GM23338 (cell line): ENCODE data around the gene DEPDC5. TPM values are rescaled to one million over a fixed set of nuclear protein-coding genes. Genes with fewer than 3 reads are reported as not detected.

Source experiments
- ATAC-seq: fragments of 200-7000 bp; cut with Tn5 transposase; 3 replicates; pipeline ENCODE4 v1.9.1; 2020
- DNase-seq: peaks from one replicate; pipeline ENCODE4 v3.0.0-alpha.2; 2015; ENCODE audit warnings: low spot score
- H2AFZ ChIP-seq: fragments of 200-600 bp; sonication (generic); 2 replicates; pipeline ENCODE4 v1.8.0; 2016; ENCODE audit warnings: antibody characterized with exemption, mild to moderate bottlenecking, moderate library complexity
- H3F3A ChIP-seq: fragments of 200-600 bp; sonication (generic); replicated peaks from 2 replicates; pipeline ENCODE4 v1.8.0; 2017; ENCODE audit warnings: antibody characterized with exemption, mixed run types, low read depth
- H3K27ac ChIP-seq: fragments of 200-600 bp; sonication (generic); 2 replicates; pipeline ENCODE4 v1.6.1; 2016; ENCODE audit warnings: low read depth
- H3K27me3 ChIP-seq: fragments of 200-600 bp; sonication (generic); 2 replicates; pipeline ENCODE4 v1.8.0; 2016; ENCODE audit warnings: mild to moderate bottlenecking, mixed run types, moderate library complexity; ENCODE audit not compliant: insufficient read depth
- H3K36me3 ChIP-seq: fragments of 200-600 bp; sonication (generic); 2 replicates; pipeline ENCODE4 v1.8.0; 2016; ENCODE audit warnings: mild to moderate bottlenecking; ENCODE audit not compliant: insufficient read depth
- H3K4me1 ChIP-seq: fragments of 200-600 bp; sonication (generic); 2 replicates; pipeline ENCODE4 v1.8.0; 2016; ENCODE audit warnings: mild to moderate bottlenecking, moderate library complexity; ENCODE audit not compliant: insufficient read depth
- H3K4me2 ChIP-seq: fragments of 200-600 bp; sonication (generic); 2 replicates; pipeline ENCODE4 v1.7.1; 2017; ENCODE audit warnings: mixed run types
- H3K4me3 ChIP-seq: fragments of 200-600 bp; sonication (generic); 2 replicates; pipeline ENCODE4 v1.6.1; 2016; ENCODE audit warnings: mixed run types
- H3K79me2 ChIP-seq: fragments of 200-600 bp; sonication (generic); replicated peaks from 2 replicates; pipeline ENCODE4 v1.8.0; 2017; ENCODE audit warnings: mild to moderate bottlenecking; ENCODE audit not compliant: insufficient read depth
- H3K9me2 ChIP-seq: fragments of 200-600 bp; sonication (generic); 2 replicates; pipeline ENCODE4 v1.8.0; 2017; ENCODE audit not compliant: insufficient read depth
- H4K20me1 ChIP-seq: fragments of 200-600 bp; sonication (generic); replicated peaks from 2 replicates; pipeline ENCODE4 v1.8.0; 2017; ENCODE audit warnings: mild to moderate bottlenecking; ENCODE audit not compliant: insufficient read depth
- H3K27ac Mint-ChIP-seq: 2 replicates; pipeline ENCODE4 v1.8.0; 2020; ENCODE audit warnings: inconsistent platforms, mild to moderate bottlenecking, moderate library complexity, mixed read lengths
- H3K27me3 Mint-ChIP-seq: 3 replicates; pipeline ENCODE4 v1.8.0; 2022; ENCODE audit warnings: low read depth, mild to moderate bottlenecking, moderate library complexity, mixed read lengths, inconsistent platforms; ENCODE audit not compliant: insufficient read depth, poor library complexity
- H3K36me3 Mint-ChIP-seq: 3 replicates; pipeline ENCODE4 v1.8.0; 2021; ENCODE audit warnings: low read depth, mild to moderate bottlenecking, inconsistent platforms, moderate library complexity, mixed read lengths
- H3K4me1 Mint-ChIP-seq: 3 replicates; pipeline ENCODE4 v1.8.0; 2020; ENCODE audit warnings: mild to moderate bottlenecking, inconsistent platforms, mixed read lengths
- H3K4me3 Mint-ChIP-seq: 3 replicates; pipeline ENCODE4 v1.8.0; 2021; ENCODE audit warnings: moderate library complexity, mild to moderate bottlenecking, inconsistent platforms, mixed read lengths
- H3K9me3 Mint-ChIP-seq: 3 replicates; pipeline ENCODE4 v1.8.0; 2020; ENCODE audit warnings: moderate library complexity, mild to moderate bottlenecking, inconsistent platforms, mixed read lengths
- CTCF ChIP-seq, 2 experiments: fragments of 200-600 bp in 1 of 2; sonication (generic) in 1 of 2; conservative IDR thresholded peaks; 2 replicates each; pipeline versions ENCODE4 v1.5.1 to v1.6.1; 2016 to 2017; ENCODE audit warnings: antibody characterized with exemption in 2 of 2, low read depth in 2 of 2, mild to moderate bottlenecking in 2 of 2, moderate library complexity in 1 of 2
- EZH2 ChIP-seq: fragments of 200-600 bp; sonication (generic); IDR thresholded peaks from one replicate; pipeline ENCODE4 v1.8.0; 2017; ENCODE audit warnings: antibody characterized with exemption, mild to moderate bottlenecking, low read depth; ENCODE audit not compliant: unreplicated experiment
- EZH2phosphoT487 ChIP-seq: fragments of 200-600 bp; sonication (generic); IDR thresholded peaks from one replicate; pipeline ENCODE4 v1.8.1; 2018; ENCODE audit warnings: antibody characterized with exemption; ENCODE audit not compliant: unreplicated experiment
- JUNB ChIP-seq: IDR thresholded peaks from one replicate; pipeline ENCODE4 v1.6.1; 2016; ENCODE audit warnings: antibody characterized with exemption; ENCODE audit not compliant: unreplicated experiment
- NANOG ChIP-seq: IDR thresholded peaks from 2 replicates; pipeline ENCODE4 v1.6.1; 2016; ENCODE audit warnings: antibody characterized with exemption, borderline replicate concordance
- POLR2AphosphoS5 ChIP-seq: IDR thresholded peaks from 2 replicates; pipeline ENCODE4 v1.6.1; 2016; ENCODE audit warnings: antibody characterized with exemption, low read depth
- REST ChIP-seq: IDR thresholded peaks from one replicate; pipeline ENCODE4 v1.6.1; 2018; ENCODE audit warnings: antibody characterized with exemption; ENCODE audit not compliant: unreplicated experiment
- STAT1 ChIP-seq: IDR thresholded peaks from one replicate; pipeline ENCODE4 v1.6.1; 2016; ENCODE audit warnings: antibody characterized with exemption; ENCODE audit not compliant: unreplicated experiment
- ZNF114 ChIP-seq: fragments of 250-450 bp; sonication (Bioruptor Pico); IDR thresholded peaks from 2 replicates; pipeline ENCODE4 v1.5.0; 2020; ENCODE audit warnings: mild to moderate bottlenecking, moderate library complexity
- ZNF331 ChIP-seq: fragments of 250-450 bp; sonication (Bioruptor Pico); IDR thresholded peaks from 2 replicates; pipeline ENCODE4 v1.5.0; 2020; ENCODE audit warnings: low read depth, mild to moderate bottlenecking, moderate library complexity
- polyA plus RNA-seq: library from polyadenylated mRNA; unstranded; fragments of >200 nt; fragmentation: Nextera tagmentation; extraction: Ambion mirVana; gene quantifications from 2 replicates; pipeline ENCODE4 v1.2.1, GENCODE V29; 2016
- total RNA-seq: library from RNA; depleted of rRNA; stranded (reverse); fragments of >200 nt; shearing (Covaris generic); gene quantifications from 2 replicates; pipeline ENCODE4 v1.2.3, GENCODE V29; 2014
- TF ChIP-seq, protein P1 (sequence below): fragments of 250-450 bp; sonication (Bioruptor Pico); IDR thresholded peaks from 2 replicates; pipeline ENCODE4 v1.5.0; 2020; ENCODE audit warnings: mild to moderate bottlenecking, moderate library complexity
- TF ChIP-seq, protein P2 (sequence below): IDR thresholded peaks from 2 replicates; pipeline ENCODE4 v1.6.1; 2016; ENCODE audit warnings: antibody characterized with exemption

Gene DEPDC5
- total and polyA plus RNA-seq, 2 experiments from 2014 or later, result 18.7 to 19.7 TPM

- no peaks in the 10 kb centered on the region for H3K36me3 ChIP-seq
These were observed 86.2 kb downstream of the DEPDC5 start for GRCh38 chr22:31839986-31840385.

More at GRCh38 chr22:31839986-31840385, 86.2 kb downstream of the DEPDC5 start:
- H3K4me2 ChIP-seq, result no peak overlapping the region
- no peaks in the 10 kb centered on the region for H3K4me1 ChIP-seq
- Mint-ChIP-seq H3K4me1 (no peaks in the 10 kb centered on the region), H3K4me3 (no peak overlapping the region), H3K9me3 (no peaks in the 10 kb centered on the region), H3K36me3 (peaks cover 8% of the 10 kb centered on the region; the same call in 2 of the 3 replicates), H3K27ac (no peak overlapping the region), H3K27me3 (no peaks in the 10 kb centered on the region)
- no peaks in the 10 kb centered on the region; the same call in 1 of the 2 replicates for H4K20me1 ChIP-seq
- 0 out of 2 replicates have a peak, but pooled peaks cover 6% of the 10 kb centered on the region for H3F3A ChIP-seq
- no peak for ATAC-seq
- no peak overlapping the region for H2AFZ ChIP-seq
- no peak overlapping the region for H3K4me3 ChIP-seq
- TF ChIP-seq EZH2phosphoT487, result no peak
- no peak for TF ChIP-seq JUNB
- no peak for TF ChIP-seq STAT1
- no peak for TF ChIP-seq ZNF331
- no peak for TF ChIP-seq CTCF (conservative IDR thresholded peaks at IDR 0.05; ENCODE audit: low read depth in 2 of 2)
- no peak for TF ChIP-seq EZH2
- no peak for TF ChIP-seq POLR2AphosphoS5
- no peak for TF ChIP-seq REST
- TF ChIP-seq, protein P1, sequence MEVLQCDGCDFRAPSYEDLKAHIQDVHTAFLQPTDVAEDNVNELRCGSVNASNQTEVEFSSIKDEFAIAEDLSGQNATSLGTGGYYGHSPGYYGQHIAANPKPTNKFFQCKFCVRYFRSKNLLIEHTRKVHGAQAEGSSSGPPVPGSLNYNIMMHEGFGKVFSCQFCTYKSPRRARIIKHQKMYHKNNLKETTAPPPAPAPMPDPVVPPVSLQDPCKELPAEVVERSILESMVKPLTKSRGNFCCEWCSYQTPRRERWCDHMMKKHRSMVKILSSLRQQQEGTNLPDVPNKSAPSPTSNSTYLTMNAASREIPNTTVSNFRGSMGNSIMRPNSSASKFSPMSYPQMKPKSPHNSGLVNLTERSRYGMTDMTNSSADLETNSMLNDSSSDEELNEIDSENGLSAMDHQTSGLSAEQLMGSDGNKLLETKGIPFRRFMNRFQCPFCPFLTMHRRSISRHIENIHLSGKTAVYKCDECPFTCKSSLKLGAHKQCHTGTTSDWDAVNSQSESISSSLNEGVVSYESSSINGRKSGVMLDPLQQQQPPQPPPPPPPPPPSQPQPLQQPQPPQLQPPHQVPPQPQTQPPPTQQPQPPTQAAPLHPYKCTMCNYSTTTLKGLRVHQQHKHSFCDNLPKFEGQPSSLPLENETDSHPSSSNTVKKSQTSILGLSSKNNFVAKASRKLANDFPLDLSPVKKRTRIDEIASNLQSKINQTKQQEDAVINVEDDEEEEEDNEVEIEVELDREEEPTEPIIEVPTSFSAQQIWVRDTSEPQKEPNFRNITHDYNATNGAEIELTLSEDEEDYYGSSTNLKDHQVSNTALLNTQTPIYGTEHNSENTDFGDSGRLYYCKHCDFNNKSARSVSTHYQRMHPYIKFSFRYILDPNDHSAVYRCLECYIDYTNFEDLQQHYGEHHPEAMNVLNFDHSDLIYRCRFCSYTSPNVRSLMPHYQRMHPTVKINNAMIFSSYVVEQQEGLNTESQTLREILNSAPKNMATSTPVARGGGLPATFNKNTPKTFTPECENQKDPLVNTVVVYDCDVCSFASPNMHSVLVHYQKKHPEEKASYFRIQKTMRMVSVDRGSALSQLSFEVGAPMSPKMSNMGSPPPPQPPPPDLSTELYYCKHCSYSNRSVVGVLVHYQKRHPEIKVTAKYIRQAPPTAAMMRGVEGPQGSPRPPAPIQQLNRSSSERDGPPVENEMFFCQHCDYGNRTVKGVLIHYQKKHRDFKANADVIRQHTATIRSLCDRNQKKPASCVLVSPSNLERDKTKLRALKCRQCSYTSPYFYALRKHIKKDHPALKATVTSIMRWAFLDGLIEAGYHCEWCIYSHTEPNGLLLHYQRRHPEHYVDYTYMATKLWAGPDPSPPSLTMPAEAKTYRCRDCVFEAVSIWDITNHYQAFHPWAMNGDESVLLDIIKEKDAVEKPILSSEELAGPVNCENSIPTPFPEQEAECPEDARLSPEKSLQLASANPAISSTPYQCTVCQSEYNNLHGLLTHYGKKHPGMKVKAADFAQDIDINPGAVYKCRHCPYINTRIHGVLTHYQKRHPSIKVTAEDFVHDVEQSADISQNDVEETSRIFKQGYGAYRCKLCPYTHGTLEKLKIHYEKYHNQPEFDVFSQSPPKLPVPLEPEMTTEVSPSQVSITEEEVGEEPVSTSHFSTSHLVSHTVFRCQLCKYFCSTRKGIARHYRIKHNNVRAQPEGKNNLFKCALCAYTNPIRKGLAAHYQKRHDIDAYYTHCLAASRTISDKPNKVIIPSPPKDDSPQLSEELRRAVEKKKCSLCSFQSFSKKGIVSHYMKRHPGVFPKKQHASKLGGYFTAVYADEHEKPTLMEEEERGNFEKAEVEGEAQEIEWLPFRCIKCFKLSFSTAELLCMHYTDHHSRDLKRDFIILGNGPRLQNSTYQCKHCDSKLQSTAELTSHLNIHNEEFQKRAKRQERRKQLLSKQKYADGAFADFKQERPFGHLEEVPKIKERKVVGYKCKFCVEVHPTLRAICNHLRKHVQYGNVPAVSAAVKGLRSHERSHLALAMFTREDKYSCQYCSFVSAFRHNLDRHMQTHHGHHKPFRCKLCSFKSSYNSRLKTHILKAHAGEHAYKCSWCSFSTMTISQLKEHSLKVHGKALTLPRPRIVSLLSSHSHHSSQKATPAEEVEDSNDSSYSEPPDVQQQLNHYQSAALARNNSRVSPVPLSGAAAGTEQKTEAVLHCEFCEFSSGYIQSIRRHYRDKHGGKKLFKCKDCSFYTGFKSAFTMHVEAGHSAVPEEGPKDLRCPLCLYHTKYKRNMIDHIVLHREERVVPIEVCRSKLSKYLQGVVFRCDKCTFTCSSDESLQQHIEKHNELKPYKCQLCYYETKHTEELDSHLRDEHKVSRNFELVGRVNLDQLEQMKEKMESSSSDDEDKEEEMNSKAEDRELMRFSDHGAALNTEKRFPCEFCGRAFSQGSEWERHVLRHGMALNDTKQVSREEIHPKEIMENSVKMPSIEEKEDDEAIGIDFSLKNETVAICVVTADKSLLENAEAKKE (CRISPR knock-in tag), result no peak
- no peak for TF ChIP-seq NANOG
- TF ChIP-seq ZNF114 (CRISPR knock-in tag), result no peak
- TF ChIP-seq, protein P2, sequence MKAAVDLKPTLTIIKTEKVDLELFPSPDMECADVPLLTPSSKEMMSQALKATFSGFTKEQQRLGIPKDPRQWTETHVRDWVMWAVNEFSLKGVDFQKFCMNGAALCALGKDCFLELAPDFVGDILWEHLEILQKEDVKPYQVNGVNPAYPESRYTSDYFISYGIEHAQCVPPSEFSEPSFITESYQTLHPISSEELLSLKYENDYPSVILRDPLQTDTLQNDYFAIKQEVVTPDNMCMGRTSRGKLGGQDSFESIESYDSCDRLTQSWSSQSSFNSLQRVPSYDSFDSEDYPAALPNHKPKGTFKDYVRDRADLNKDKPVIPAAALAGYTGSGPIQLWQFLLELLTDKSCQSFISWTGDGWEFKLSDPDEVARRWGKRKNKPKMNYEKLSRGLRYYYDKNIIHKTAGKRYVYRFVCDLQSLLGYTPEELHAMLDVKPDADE, result no peak
- no peaks in the 10 kb centered on the region for H3K27me3 ChIP-seq
- no peak for DNase-seq
- H3K27ac ChIP-seq, result no peak overlapping the region
- H3K9me2 ChIP-seq, result no peaks in the 10 kb centered on the region
- no peaks in the 10 kb centered on the region for H3K79me2 ChIP-seq
